Endodermal cell (in vitro differentiated cells): ENCODE results near the gene PACRG. TPM values are rescaled to one million over a fixed set of nuclear protein-coding genes. Genes with fewer than 3 reads are reported as not detected.

ENCODE experiments used
- DNase-seq: peaks from one replicate; pipeline ENCODE4 v3.0.0-alpha.2; 2017
- H3K27ac ChIP-seq: 2 replicates; pipeline ENCODE4 v1.5.1; 2013; ENCODE audit warnings: mild to moderate bottlenecking, low read depth, low read length, moderate library complexity
- H3K27me3 ChIP-seq: 2 replicates; pipeline ENCODE4 v1.6.1; 2013; ENCODE audit warnings: mild to moderate bottlenecking, low read length, moderate library complexity; ENCODE audit not compliant: insufficient read depth, control insufficient read depth, poor library complexity, severe bottlenecking
- H3K36me3 ChIP-seq: 2 replicates; pipeline ENCODE4 v1.7.0; 2013; ENCODE audit warnings: mild to moderate bottlenecking, low read length, moderate library complexity; ENCODE audit not compliant: control insufficient read depth, insufficient read depth
- H3K4me1 ChIP-seq: one replicate; pipeline ENCODE4 v1.7.0; 2013; ENCODE audit warnings: low read length; ENCODE audit not compliant: control insufficient read depth, insufficient read depth
- H3K4me3 ChIP-seq: 2 replicates; pipeline ENCODE4 v1.5.1; 2013; ENCODE audit warnings: mild to moderate bottlenecking, low read length, moderate library complexity
- H3K9ac ChIP-seq: 2 replicates; pipeline ENCODE4 v1.6.1; 2013; ENCODE audit warnings: mild to moderate bottlenecking, low read length, moderate library complexity; ENCODE audit not compliant: poor library complexity, severe bottlenecking; ENCODE audit errors: extremely low read depth
- H3K9me3 ChIP-seq: 2 replicates; pipeline ENCODE4 v1.6.1; 2013; ENCODE audit warnings: mild to moderate bottlenecking, low read length, moderate library complexity; ENCODE audit not compliant: control insufficient read depth
- H3K27ac Mint-ChIP-seq: 2 replicates; pipeline ENCODE4 v1.8.0; 2020; ENCODE audit warnings: mixed read lengths
- H3K27me3 Mint-ChIP-seq: 2 replicates; pipeline ENCODE4 v1.8.0; 2021; ENCODE audit warnings: mild to moderate bottlenecking, mixed read lengths; ENCODE audit not compliant: insufficient read depth
- H3K36me3 Mint-ChIP-seq: 2 replicates; pipeline ENCODE4 v1.8.0; 2020; ENCODE audit warnings: low read depth, mixed read lengths
- H3K4me1 Mint-ChIP-seq: 2 replicates; pipeline ENCODE4 v1.8.0; 2020; ENCODE audit warnings: mixed read lengths
- H3K4me3 Mint-ChIP-seq: 2 replicates; pipeline ENCODE4 v1.8.0; 2020; ENCODE audit warnings: mild to moderate bottlenecking, moderate library complexity, mixed read lengths
- H3K9me3 Mint-ChIP-seq: 2 replicates; pipeline ENCODE4 v1.8.0; 2020; ENCODE audit warnings: mild to moderate bottlenecking, mixed read lengths
- WGBS, 2 experiments: methylation state at CpG; one replicate each; pipeline versions ENCODE4 v1.1.5 to v1.1.7; 2013; ENCODE audit warnings: missing lambda C conversion rate in 2 of 2, mixed read lengths in 1 of 2; ENCODE audit not compliant: insufficient coverage in 1 of 2, insufficient read length in 1 of 2; 5-methylcytosine and 5-hydroxymethylcytosine counted together
- total RNA-seq, 2 donors: library from RNA; stranded (reverse); fragmentation: NEBNext Ultra II Directional in 1 of 2; extraction: Animal tissue kit (Norgen Biotek cat#: 25700) in 1 of 2; gene quantifications; 2 replicates in 1 of 2; 3 replicates in 1 of 2; pipeline ENCODE4 v1.2.1, GENCODE V29; 2021
- TF ChIP-seq, protein P1 (sequence below): fragments of 200-600 bp; sonication (generic); conservative IDR thresholded peaks from 2 replicates; pipeline ENCODE4 v1.5.0; 2021; ENCODE audit warnings: antibody characterized with exemption, mild to moderate bottlenecking

The PACRG gene
- total RNA-seq, 2 donors from 2014 or later, result 0.42 to 0.44 TPM

DNA sequence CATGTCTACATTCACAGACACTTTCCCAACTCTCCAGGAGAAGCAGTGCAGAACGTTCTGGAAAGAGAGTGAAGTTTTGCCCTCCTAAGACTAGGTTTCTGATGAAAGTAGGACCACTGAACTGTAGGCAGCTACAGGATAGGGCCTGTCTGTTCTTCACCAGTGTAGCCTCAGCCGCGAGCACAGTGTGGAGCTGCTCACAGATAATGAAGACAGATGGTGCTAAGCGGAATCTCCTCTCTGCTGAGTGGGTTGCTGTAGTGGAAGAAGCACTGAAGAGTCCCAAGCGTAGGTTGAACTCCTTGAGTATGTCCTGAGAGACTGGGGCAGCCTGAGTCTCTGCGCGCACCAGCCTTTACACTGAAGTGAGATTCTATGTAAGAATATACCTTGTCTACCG, 170.2 kb downstream of the PACRG start:
- Mint-ChIP-seq H3K4me3 (no peak overlapping the region), H3K4me1 (no peaks in the 10 kb centered on the region), H3K27ac (no peak overlapping the region), H3K36me3 (no peaks in the 10 kb centered on the region), H3K27me3 (no peaks in the 10 kb centered on the region), H3K9me3 (no peaks in the 10 kb centered on the region)
- no peak overlapping the region for H3K4me3 ChIP-seq
- WGBS, 2 experiments, result 92 to 97% methylated on average over 3 to 8 of the region's 8 CpGs
- H3K27me3 ChIP-seq, result no peaks in the 10 kb centered on the region
- H3K4me1 ChIP-seq, result no peaks in the 10 kb centered on the region
- no peak overlapping the region for H3K9ac ChIP-seq
- H3K36me3 ChIP-seq, result no peaks in the 10 kb centered on the region
- H3K27ac ChIP-seq, result no peak overlapping the region
- DNase-seq, result no peak
- TF ChIP-seq, protein P1, sequence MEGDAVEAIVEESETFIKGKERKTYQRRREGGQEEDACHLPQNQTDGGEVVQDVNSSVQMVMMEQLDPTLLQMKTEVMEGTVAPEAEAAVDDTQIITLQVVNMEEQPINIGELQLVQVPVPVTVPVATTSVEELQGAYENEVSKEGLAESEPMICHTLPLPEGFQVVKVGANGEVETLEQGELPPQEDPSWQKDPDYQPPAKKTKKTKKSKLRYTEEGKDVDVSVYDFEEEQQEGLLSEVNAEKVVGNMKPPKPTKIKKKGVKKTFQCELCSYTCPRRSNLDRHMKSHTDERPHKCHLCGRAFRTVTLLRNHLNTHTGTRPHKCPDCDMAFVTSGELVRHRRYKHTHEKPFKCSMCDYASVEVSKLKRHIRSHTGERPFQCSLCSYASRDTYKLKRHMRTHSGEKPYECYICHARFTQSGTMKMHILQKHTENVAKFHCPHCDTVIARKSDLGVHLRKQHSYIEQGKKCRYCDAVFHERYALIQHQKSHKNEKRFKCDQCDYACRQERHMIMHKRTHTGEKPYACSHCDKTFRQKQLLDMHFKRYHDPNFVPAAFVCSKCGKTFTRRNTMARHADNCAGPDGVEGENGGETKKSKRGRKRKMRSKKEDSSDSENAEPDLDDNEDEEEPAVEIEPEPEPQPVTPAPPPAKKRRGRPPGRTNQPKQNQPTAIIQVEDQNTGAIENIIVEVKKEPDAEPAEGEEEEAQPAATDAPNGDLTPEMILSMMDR, result no peak
- H3K9me3 ChIP-seq, result no peaks in the 10 kb centered on the region

DNA sequence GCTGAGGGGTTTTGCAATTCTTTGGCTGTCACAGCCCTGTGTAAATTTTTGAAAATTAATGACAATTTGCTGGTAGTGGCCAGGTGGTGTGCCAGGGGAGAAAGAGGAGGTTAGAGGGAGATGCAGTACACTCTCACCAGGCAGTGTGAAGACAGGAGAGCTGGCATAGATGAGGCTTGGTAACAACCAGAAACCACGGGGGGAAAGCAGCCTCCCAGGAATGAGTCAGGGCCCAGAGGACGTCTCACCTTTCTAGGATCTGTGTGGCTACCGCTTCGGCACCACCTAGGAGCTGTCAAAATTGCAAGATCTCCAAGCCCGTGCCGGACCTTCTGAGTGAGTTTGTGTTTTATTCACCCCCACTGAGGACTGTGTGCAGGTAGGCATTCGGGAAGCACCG, 171.4 kb downstream of the PACRG start:
- H3K4me1 ChIP-seq, result no peaks in the 10 kb centered on the region
- H3K27ac ChIP-seq, result no peak overlapping the region
- WGBS, 2 experiments, result 78 to 84% methylated on average over 5 to 8 of the region's 8 CpGs
- TF ChIP-seq, protein P1, result no peak
- Mint-ChIP-seq H3K27ac (no peak overlapping the region), H3K27me3 (no peaks in the 10 kb centered on the region), H3K4me1 (no peaks in the 10 kb centered on the region), H3K9me3 (no peaks in the 10 kb centered on the region), H3K36me3 (no peaks in the 10 kb centered on the region), H3K4me3 (no peak overlapping the region)
- H3K9me3 ChIP-seq, result no peaks in the 10 kb centered on the region
- no peaks in the 10 kb centered on the region for H3K27me3 ChIP-seq
- peak; percentile 56 for DNase-seq
- no peak overlapping the region for H3K9ac ChIP-seq
- H3K4me3 ChIP-seq, result no peak overlapping the region
- H3K36me3 ChIP-seq, result no peaks in the 10 kb centered on the region

DNA sequence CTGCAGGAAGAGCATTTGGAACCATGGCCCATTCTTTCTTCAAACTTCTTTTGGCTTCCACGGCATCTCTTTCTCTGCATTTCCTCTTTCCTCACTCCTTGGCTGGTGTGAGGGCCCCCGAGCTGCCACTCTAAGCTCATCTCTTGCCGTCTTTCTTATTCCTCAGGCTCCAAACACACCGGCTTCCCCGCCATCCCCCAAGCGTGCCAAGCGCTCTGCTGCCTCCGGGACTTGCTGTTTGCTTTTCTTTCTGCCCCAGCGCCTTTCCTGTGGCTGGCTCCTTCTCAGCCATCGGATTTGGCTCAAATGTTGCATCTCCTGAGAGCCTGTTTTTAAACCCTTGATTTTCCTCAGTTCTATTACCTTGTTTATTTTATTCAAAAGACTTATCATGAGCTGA, 172.7 kb downstream of the PACRG start:
- Mint-ChIP-seq H3K27ac (no peak overlapping the region), H3K4me1 (no peaks in the 10 kb centered on the region), H3K4me3 (no peak overlapping the region), H3K27me3 (no peaks in the 10 kb centered on the region), H3K9me3 (no peaks in the 10 kb centered on the region), H3K36me3 (no peaks in the 10 kb centered on the region)
- no peaks in the 10 kb centered on the region for H3K4me1 ChIP-seq
- no peak overlapping the region for H3K9ac ChIP-seq
- TF ChIP-seq, protein P1, result no peak
- H3K4me3 ChIP-seq, result no peak overlapping the region
- no peaks in the 10 kb centered on the region for H3K36me3 ChIP-seq
- WGBS, 2 experiments, result 94 to 95% methylated on average over 8 to 10 of the region's 10 CpGs
- no peak for DNase-seq
- H3K27me3 ChIP-seq, result no peaks in the 10 kb centered on the region
- no peaks in the 10 kb centered on the region for H3K9me3 ChIP-seq
- H3K27ac ChIP-seq, result no peak overlapping the region
